Measurements from ENCODE around the gene CCDC24. TPM values are rescaled to one million over a fixed set of nuclear protein-coding genes. Genes with fewer than 3 reads are reported as not detected.

Gene CCDC24
- total and polyA plus RNA-seq, 2 donors (not counting 3 experiments of a cell fraction or from before 2014, with no cell fraction given) = 2.2 to 3.1 TPM

GRCh38 chr1:43970911-43971310 is 20.5 kb upstream of the CCDC24 start:
- H3K9ac ChIP-seq (replicated peaks; ENCODE audit: extremely low read depth, insufficient read depth, low read length) = no peak overlapping the region
- POLR2A ChIA-PET = no interaction called here
- dilution Hi-C loops (cut with MboI; ENCODE audit: extremely low pct_ligation_motif_present, low sequenced_read_pairs) (no loop called here), intact Hi-C loops (cut with micrococcal nuclease) (no loop called here)
- peak overlapping the region; percentile 70 for H3K4me2 ChIP-seq (ENCODE audit: insufficient read depth, low read length)
- peaks cover 0 to 13% of the 10 kb centered on the region in 2 experiments for H3K36me3 ChIP-seq (ENCODE audit: control insufficient read depth in 2 of 2, extremely low read depth in 1 of 2, insufficient read depth in 2 of 2, low read length in 2 of 2)
- H3K9me1 ChIP-seq (replicated peaks; ENCODE audit: control insufficient read depth, extremely low read depth, insufficient read depth, low read length) = no peaks in the 10 kb centered on the region
- no peaks in the 10 kb centered on the region for H3K9me3 ChIP-seq (replicated peaks; ENCODE audit: control insufficient read depth, insufficient read depth, low read length)
- FAIRE-seq (no peak), DNase-seq (ENCODE audit: low read depth, low spot score) (no peak)
- H4K20me1 ChIP-seq (replicated peaks; ENCODE audit: control insufficient read depth, extremely low read depth, insufficient read depth, low read length) = no peaks in the 10 kb centered on the region
- no peak overlapping the region for H3K4me3 ChIP-seq (replicated peaks in 1 of 3; ENCODE audit: insufficient read depth in 1 of 3, low read depth in 1 of 3, low read length in 3 of 3)
- no peak overlapping the region for H3K27ac ChIP-seq (ENCODE audit: insufficient read depth, low read depth, low read length)
- peaks cover 15% of the 10 kb centered on the region for H3K79me2 ChIP-seq (ENCODE audit: control insufficient read depth, insufficient read depth, low read length)
- H2AFZ ChIP-seq (ENCODE audit: low read depth, low read length) = no peak overlapping the region
- peaks cover 15% of the 10 kb centered on the region for H3K4me1 ChIP-seq (ENCODE audit: control insufficient read depth, extremely low read depth, insufficient read depth, low read length)
- CTCF ChIA-PET = interaction anchor here (1.5 kb wide), 1 partner anchor 77 kb away, joined by 5 read pairs; no protein-coding TSS in a partner anchor
- no peaks in the 10 kb centered on the region for H3K27me3 ChIP-seq (ENCODE audit: control insufficient read depth in 2 of 2, insufficient read depth in 2 of 2, low read length in 2 of 2)
- BruUV-seq (replicated peaks) = no TSS peak
- TF ChIP-seq POLR2AphosphoS5 (IDR thresholded peaks at IDR 0.05; ENCODE audit: insufficient read depth, low read depth, low read length) = no peak
- no peak for TF ChIP-seq MAX (IDR thresholded peaks at IDR 0.05; ENCODE audit: insufficient read depth, insufficient read length)
- no peak for TF ChIP-seq GATA2 (IDR thresholded peaks at IDR 0.05; ENCODE audit: insufficient read depth, insufficient read length, low read depth, low read length)
- no peak for TF ChIP-seq MYC (IDR thresholded peaks at IDR 0.05; ENCODE audit: low read depth, low read length)
- no peak for TF ChIP-seq FOS (IDR thresholded peaks at IDR 0.05; ENCODE audit: borderline replicate concordance, insufficient read depth, low read length)
- TF ChIP-seq POLR2A (IDR thresholded peaks at IDR 0.05; ENCODE audit: low read depth, low read length) = no peak
- no peak for TF ChIP-seq JUN (IDR thresholded peaks at IDR 0.05; ENCODE audit: borderline replicate concordance, insufficient read depth, insufficient read length, low read depth)
- TF ChIP-seq CTCF (IDR thresholded peaks at IDR 0.05; ENCODE audit: extremely low read depth in 1 of 2, insufficient read depth in 1 of 2, low read depth in 1 of 2, low read length in 2 of 2) = no peak
- no peak for TF ChIP-seq EZH2 (IDR thresholded peaks at IDR 0.05; ENCODE audit: borderline replicate concordance, low read depth, low read length, severe bottlenecking)

Data from endothelial cell of umbilical vein (primary cell).